PC-9 (cell line): ENCODE measurements around the gene CASKIN1. TPM values are rescaled to one million over a fixed set of nuclear protein-coding genes. Genes with fewer than 3 reads are reported as not detected.

Experiments
- BruUV-seq: library from RNA; stranded (reverse); fragments of 400-500 nt; replicated peaks from 2 replicates; lab custom pipeline; 2021; lab: Mats Ljungman, UMichigan
- CTCF ChIA-PET: fragments of 300-600 bp; sonication (Branson Sonifier 250); formaldehyde crosslinking; loops from one replicate; lab custom pipeline; 2022; ENCODE audit warnings: antibody characterized with exemption; lab: Charles Lee
- POLR2A ChIA-PET: fragments of 300-600 bp; sonication (Branson Sonifier 250); formaldehyde crosslinking; loops from one replicate; lab custom pipeline; 2022; ENCODE audit warnings: antibody characterized with exemption; ENCODE audit not compliant: unreplicated experiment; lab: Charles Lee
- DNase-seq, 2 experiments: peaks; one replicate each; pipeline versions ENCODE4 v3.0.0 to v3.0.0-alpha.2; 2015 to 2022; ENCODE audit warnings: mixed read lengths in 1 of 2
- H2AFZ ChIP-seq: fragments of 200-600 bp; sonication (generic); 2 replicates; pipeline ENCODE4 v1.8.1; 2017; ENCODE audit warnings: antibody characterized with exemption
- H3F3A ChIP-seq: fragments of 200-600 bp; sonication (generic); 2 replicates; pipeline ENCODE4 v1.8.1; 2017; ENCODE audit warnings: antibody characterized with exemption, mild to moderate bottlenecking, low read depth; ENCODE audit not compliant: insufficient read depth
- H3K27ac ChIP-seq: fragments of 200-600 bp; sonication (generic); 2 replicates; pipeline ENCODE4 v1.6.1; 2016; ENCODE audit warnings: mixed run types
- H3K27me3 ChIP-seq: fragments of 200-600 bp; sonication (generic); 2 replicates; pipeline ENCODE4 v1.6.1; 2016; ENCODE audit warnings: low read depth, mixed run types; ENCODE audit not compliant: insufficient read depth
- H3K36me3 ChIP-seq: fragments of 200-600 bp; sonication (generic); 2 replicates; pipeline ENCODE4 v1.6.1; 2016; ENCODE audit warnings: low read depth, mixed run types
- H3K4me1 ChIP-seq: fragments of 200-600 bp; sonication (generic); replicated peaks from 2 replicates; pipeline ENCODE4 v1.6.1; 2016; ENCODE audit warnings: mixed run types; ENCODE audit not compliant: insufficient read depth
- H3K4me2 ChIP-seq: fragments of 200-600 bp; sonication (generic); 2 replicates; pipeline ENCODE4 v1.6.1; 2017; ENCODE audit warnings: mixed run types
- H3K4me3 ChIP-seq: fragments of 200-600 bp; sonication (generic); 2 replicates; pipeline ENCODE4 v1.6.1; 2016; ENCODE audit warnings: mixed run types
- H3K79me2 ChIP-seq: fragments of 200-600 bp; sonication (generic); 2 replicates; pipeline ENCODE4 v1.6.1; 2017; ENCODE audit warnings: low read depth, mixed run types
- H3K9me2 ChIP-seq: fragments of 200-600 bp; sonication (generic); 2 replicates; pipeline ENCODE4 v1.8.1; 2017; ENCODE audit warnings: mild to moderate bottlenecking; ENCODE audit not compliant: insufficient read depth
- H3K9me3 ChIP-seq: fragments of 200-600 bp; sonication (generic); 2 replicates; pipeline ENCODE4 v1.8.1; 2016; ENCODE audit warnings: low read depth; ENCODE audit not compliant: insufficient read depth
- H4K20me1 ChIP-seq: fragments of 200-600 bp; sonication (generic); 2 replicates; pipeline ENCODE4 v1.8.1; 2017; ENCODE audit not compliant: insufficient read depth
- CTCF ChIP-seq: fragments of 200-600 bp; sonication (generic); conservative IDR thresholded peaks from 2 replicates; pipeline ENCODE4 v1.6.1; 2017; ENCODE audit warnings: mixed run types, antibody characterized with exemption, mild to moderate bottlenecking, moderate library complexity
- EZH2 ChIP-seq: fragments of 200-600 bp; sonication (generic); IDR thresholded peaks from 2 replicates; pipeline ENCODE4 v1.8.0; 2017; ENCODE audit warnings: antibody characterized with exemption, low read depth
- intact Hi-C: fragments of 100-400 bp; cut with micrococcal nuclease; formaldehyde crosslinking; loops from one replicate; pipeline ENCODE4 v1.10.0; 2022; ENCODE audit not compliant: unreplicated experiment
- total RNA-seq: library from RNA; stranded (reverse); gene quantifications from 2 replicates; pipeline ENCODE4 v1.2.3, GENCODE V29; 2021

CASKIN1 gene
- total RNA-seq, 1 experiment from 2014 or later = 2.1 TPM

- ChIA-PET CTCF (interaction anchor here (0.6 kb wide), 1 partner anchor 49 kb away, joined by 3 read pairs; no protein-coding TSS in a partner anchor), POLR2A (no interaction called here)
- DNase-seq = no peak
- Histone ChIP-seq H3K4me1 (no peaks in the 10 kb centered on the region), H3K9me2 (no peaks in the 10 kb centered on the region), H2AFZ (no peak overlapping the region), H3K9me3 (no peaks in the 10 kb centered on the region), H3F3A (no peaks in the 10 kb centered on the region), H3K36me3 (no peaks in the 10 kb centered on the region), H3K4me3 (no peak overlapping the region), H3K27me3 (no peaks in the 10 kb centered on the region), H3K79me2 (no peaks in the 10 kb centered on the region), H3K4me2 (no peak overlapping the region), H3K27ac (no peak overlapping the region), H4K20me1 (no peaks in the 10 kb centered on the region)
- no TSS peak for BruUV-seq
- intact Hi-C loops = no loop called here
- no peak for TF ChIP-seq EZH2
- TF ChIP-seq CTCF = no peak
These were observed 12.1 kb downstream of the CASKIN1 start for GRCh38 chr16:2184346-2184745.

GRCh38 chr16:2183671-2184070 is 12.7 kb downstream of the CASKIN1 start:
- Histone ChIP-seq H3K79me2 (no peaks in the 10 kb centered on the region), H3K9me3 (no peaks in the 10 kb centered on the region), H4K20me1 (no peaks in the 10 kb centered on the region), H2AFZ (no peak overlapping the region), H3K4me1 (no peaks in the 10 kb centered on the region), H3K36me3 (no peaks in the 10 kb centered on the region), H3K27ac (no peak overlapping the region), H3K27me3 (no peaks in the 10 kb centered on the region), H3K4me3 (no peak overlapping the region), H3K9me2 (no peaks in the 10 kb centered on the region), H3K4me2 (no peak overlapping the region), H3F3A (no peaks in the 10 kb centered on the region)
- TF ChIP-seq EZH2 (no peak), CTCF (no peak)
- intact Hi-C loops = no loop called here
- CTCF ChIA-PET = no interaction called here
- POLR2A ChIA-PET = no interaction called here
- no peak for DNase-seq
- BruUV-seq = no TSS peak

GRCh38 chr16:2181952-2182351 is 14.5 kb downstream of the CASKIN1 start:
- no peak for DNase-seq
- no peaks in the 10 kb centered on the region for H3K9me3 ChIP-seq
- H3K9me2 ChIP-seq = no peaks in the 10 kb centered on the region
- no peaks in the 10 kb centered on the region for H3K4me1 ChIP-seq
- no peaks in the 10 kb centered on the region for H3K79me2 ChIP-seq
- intact Hi-C loops = no loop called here
- no peak overlapping the region for H3K4me3 ChIP-seq
- TF ChIP-seq CTCF (no peak), EZH2 (no peak)
- 0 out of 2 replicates have a peak, but pooled peaks cover 3% of the 10 kb centered on the region for H4K20me1 ChIP-seq
- no TSS peak for BruUV-seq
- H3K27me3 ChIP-seq = no peaks in the 10 kb centered on the region
- ChIA-PET POLR2A (no interaction called here), CTCF (no interaction called here)
- no peak overlapping the region for H2AFZ ChIP-seq
- H3K27ac ChIP-seq = no peak overlapping the region
- H3K36me3 ChIP-seq = no peaks in the 10 kb centered on the region
- H3K4me2 ChIP-seq = no peak overlapping the region
- H3F3A ChIP-seq = no peaks in the 10 kb centered on the region
